ENCODE data around the gene SIM2. TPM values are rescaled to one million over a fixed set of nuclear protein-coding genes. Genes with fewer than 3 reads are reported as not detected.

Gene SIM2
- total and polyA plus RNA-seq, 2 experiments from 2014 or later = 0.14 TPM; not detected in 1

DNA sequence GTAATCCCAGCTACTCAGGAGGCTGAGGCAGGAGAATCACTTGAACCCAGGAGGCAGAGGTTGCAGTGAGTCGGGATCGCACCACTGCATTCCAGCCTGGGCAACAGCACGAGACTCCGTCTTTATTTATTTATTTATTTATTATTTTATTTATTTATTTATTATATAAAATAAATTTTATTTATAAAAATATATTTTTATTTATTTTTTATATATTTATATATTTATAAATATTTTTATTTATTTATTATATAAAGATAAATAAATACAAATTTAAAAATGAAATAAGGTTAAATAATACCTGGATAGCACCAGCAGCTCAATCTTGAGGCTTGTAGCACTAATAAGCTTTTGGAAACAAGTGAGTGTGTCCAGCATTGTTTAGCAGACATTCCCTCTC, 40.9 kb upstream of the SIM2 start:
- H3K9me3 ChIP-seq (ENCODE audit: low read depth) = no peaks in the 10 kb centered on the region
- no peaks in the 10 kb centered on the region for H3K9me2 ChIP-seq (ENCODE audit: insufficient read depth)
- H2AFZ ChIP-seq = no peak overlapping the region
- TF ChIP-seq EZH2 (IDR thresholded peaks at IDR 0.05; ENCODE audit: insufficient read depth, poor library complexity, severe bottlenecking) = no peak
- TF ChIP-seq EZH2phosphoT487 (IDR thresholded peaks at IDR 0.05; ENCODE audit: insufficient read depth, low read depth) = no peak
- in situ Hi-C loops (cut with MboI) = no loop called here
- no peaks in the 10 kb centered on the region for H3K79me2 ChIP-seq (ENCODE audit: insufficient read depth)
- H3F3A ChIP-seq (ENCODE audit: insufficient read depth) = no peaks in the 10 kb centered on the region
- peaks cover 34% of the 10 kb centered on the region for H3K27me3 ChIP-seq (replicated peaks; ENCODE audit: insufficient read depth)
- H3K27ac ChIP-seq = no peak overlapping the region
- no peak for DNase-seq
- H4K20me1 ChIP-seq (ENCODE audit: insufficient read depth) = no peaks in the 10 kb centered on the region
- no peaks in the 10 kb centered on the region for H3K36me3 ChIP-seq (ENCODE audit: low read depth)
- 58 to 61% methylated on average over 4 of the region's 4 CpGs for WGBS, 2 experiments (ENCODE audit: low coverage in 1 of 2, low lambda C conversion rate in 2 of 2, missing lambda C conversion rate in 2 of 2)
- no peak overlapping the region for H3K4me2 ChIP-seq (ENCODE audit: unreplicated experiment)
- H3K4me3 ChIP-seq = no peak overlapping the region
- no peak overlapping the region for H3K9ac ChIP-seq
- no peaks in the 10 kb centered on the region for H3K4me1 ChIP-seq (ENCODE audit: insufficient read depth)

- Histone ChIP-seq H3K9ac (no peak overlapping the region), H2AFZ (no peak overlapping the region), H4K20me1 (ENCODE audit: insufficient read depth) (no peaks in the 10 kb centered on the region), H3F3A (ENCODE audit: insufficient read depth) (no peaks in the 10 kb centered on the region), H3K9me3 (ENCODE audit: low read depth) (no peaks in the 10 kb centered on the region), H3K4me1 (ENCODE audit: insufficient read depth) (no peaks in the 10 kb centered on the region), H3K4me2 (ENCODE audit: unreplicated experiment) (no peak overlapping the region), H3K4me3 (no peak overlapping the region), H3K9me2 (ENCODE audit: insufficient read depth) (no peaks in the 10 kb centered on the region), H3K27me3 (replicated peaks; ENCODE audit: insufficient read depth) (peaks cover 39% of the 10 kb centered on the region), H3K27ac (no peak overlapping the region), H3K36me3 (ENCODE audit: low read depth) (no peaks in the 10 kb centered on the region), H3K79me2 (ENCODE audit: insufficient read depth) (no peaks in the 10 kb centered on the region)
- in situ Hi-C loops (cut with MboI) = no loop called here
- no peak for DNase-seq
- 54 to 71% methylated on average over 5 of the region's 5 CpGs for WGBS, 2 experiments (ENCODE audit: low coverage in 1 of 2, low lambda C conversion rate in 2 of 2, missing lambda C conversion rate in 2 of 2)
- TF ChIP-seq EZH2phosphoT487 (IDR thresholded peaks at IDR 0.05; ENCODE audit: insufficient read depth, low read depth) (no peak), EZH2 (IDR thresholded peaks at IDR 0.05; ENCODE audit: insufficient read depth, poor library complexity, severe bottlenecking) (no peak)
Measured at GRCh38 chr21:36658926-36659325, 40.0 kb upstream of the SIM2 start.

- Histone ChIP-seq H3K27me3 (replicated peaks; ENCODE audit: insufficient read depth) (peaks cover 49% of the 10 kb centered on the region), H3K9me2 (ENCODE audit: insufficient read depth) (no peaks in the 10 kb centered on the region), H2AFZ (no peak overlapping the region), H3K9ac (no peak overlapping the region), H3K36me3 (ENCODE audit: low read depth) (no peaks in the 10 kb centered on the region), H3K4me3 (no peak overlapping the region), H3K9me3 (ENCODE audit: low read depth) (no peaks in the 10 kb centered on the region), H3F3A (ENCODE audit: insufficient read depth) (no peaks in the 10 kb centered on the region), H3K4me2 (ENCODE audit: unreplicated experiment) (no peak overlapping the region), H3K4me1 (ENCODE audit: insufficient read depth) (no peaks in the 10 kb centered on the region), H3K79me2 (ENCODE audit: insufficient read depth) (no peaks in the 10 kb centered on the region), H4K20me1 (ENCODE audit: insufficient read depth) (no peaks in the 10 kb centered on the region), H3K27ac (no peak overlapping the region)
- TF ChIP-seq EZH2phosphoT487 (IDR thresholded peaks at IDR 0.05; ENCODE audit: insufficient read depth, low read depth) (no peak), EZH2 (IDR thresholded peaks at IDR 0.05; ENCODE audit: insufficient read depth, poor library complexity, severe bottlenecking) (no peak)
- peak; percentile 47 for DNase-seq
- in situ Hi-C loops (cut with MboI) = no loop called here
- WGBS, 2 experiments (ENCODE audit: low coverage in 1 of 2, low lambda C conversion rate in 2 of 2, missing lambda C conversion rate in 2 of 2) = 49 to 53% methylated on average over 11 of the region's 11 CpGs
Measured at GRCh38 chr21:36661511-36662309, 37.2 kb upstream of the SIM2 start.

GRCh38 chr21:36663033-36663855, 35.7 kb upstream of the SIM2 start:
- Histone ChIP-seq H3K9me2 (ENCODE audit: insufficient read depth) (no peaks in the 10 kb centered on the region), H3K79me2 (ENCODE audit: insufficient read depth) (no peaks in the 10 kb centered on the region), H4K20me1 (ENCODE audit: insufficient read depth) (no peaks in the 10 kb centered on the region), H3K9ac (no peak overlapping the region), H3K4me3 (peak overlapping the region; percentile 3; the same call in 1 of the 2 replicates), H3K9me3 (ENCODE audit: low read depth) (no peaks in the 10 kb centered on the region), H3K4me2 (ENCODE audit: unreplicated experiment) (peak overlapping the region; percentile 28), H2AFZ (no peak overlapping the region), H3K36me3 (ENCODE audit: low read depth) (no peaks in the 10 kb centered on the region), H3F3A (ENCODE audit: insufficient read depth) (no peaks in the 10 kb centered on the region), H3K27me3 (replicated peaks; ENCODE audit: insufficient read depth) (peaks cover 58% of the 10 kb centered on the region), H3K27ac (no peak overlapping the region), H3K4me1 (ENCODE audit: insufficient read depth) (no peaks in the 10 kb centered on the region)
- peak; percentile 51 for DNase-seq
- WGBS, 2 experiments (ENCODE audit: low coverage in 1 of 2, low lambda C conversion rate in 2 of 2, missing lambda C conversion rate in 2 of 2) = 11 to 12% methylated on average over 18 of the region's 18 CpGs
- TF ChIP-seq EZH2phosphoT487 (IDR thresholded peaks at IDR 0.05; ENCODE audit: insufficient read depth, low read depth) (no peak), EZH2 (IDR thresholded peaks at IDR 0.05; ENCODE audit: insufficient read depth, poor library complexity, severe bottlenecking) (no peak)
- in situ Hi-C loops (cut with MboI) = no loop called here

Data from GM23248 (cell line).